GM12878 (cell line): ENCODE data around the gene UBE3B. TPM values are rescaled to one million over a fixed set of nuclear protein-coding genes. Genes with fewer than 3 reads are reported as not detected.

ENCODE experiments used
- ATAC-seq: fragments of 200-7000 bp; cut with Tn5 transposase; 3 replicates; pipeline ENCODE4 v1.9.1; 2020; ENCODE audit warnings: mild to moderate bottlenecking, moderate library complexity
- BruUV-seq: library from RNA; stranded (reverse); fragments of 400-500 nt; replicated peaks from 2 replicates; lab custom pipeline; 2021; lab: Mats Ljungman, UMichigan
- CTCF ChIA-PET: fragments of 300-600 bp; sonication (Branson Sonifier 250); formaldehyde crosslinking; extraction: SDS; loops from one replicate; lab custom pipeline; 2021; ENCODE audit warnings: inconsistent platforms; lab: Yijun Ruan, JAX
- POLR2A ChIA-PET: fragments of 350-600 bp; formaldehyde crosslinking; extraction: SDS; loops from one replicate; lab custom pipeline; 2021; ENCODE audit warnings: inconsistent platforms; lab: Charles Lee
- RAD21 ChIA-PET: fragments of 300-600 bp; sonication (Branson Sonifier 250); formaldehyde crosslinking; loops from one replicate; lab custom pipeline; 2023; ENCODE audit warnings: antibody characterized with exemption; ENCODE audit not compliant: unreplicated experiment; lab: Charles Lee
- SMC1A ChIA-PET: fragments of 300-600 bp; sonication (Branson Sonifier 250); formaldehyde crosslinking; loops from one replicate; lab custom pipeline; 2023; ENCODE audit not compliant: unreplicated experiment, uncharacterized antibody; lab: Charles Lee
- DNase-seq: peaks from one replicate; pipeline ENCODE4 v3.0.0-alpha.2; 2011; ENCODE audit warnings: low read depth, low spot score
- FAIRE-seq: peaks from 3 replicates; lab custom pipeline; 2011; peaks lifted over from hg19 to GRCh38; lab: Jason Lieb, UNC
- H2AFZ ChIP-seq: 2 replicates; pipeline ENCODE4 v1.6.0; 2011; ENCODE audit warnings: low read depth, low read length, control low read depth; ENCODE audit not compliant: control insufficient read depth
- H3K27ac ChIP-seq: 2 replicates; pipeline ENCODE4 v1.5.1; 2011; ENCODE audit warnings: control low read depth; ENCODE audit not compliant: control insufficient read depth, insufficient read depth
- H3K27me3 ChIP-seq, 2 experiments: replicated peaks in 1 of 2; 2 replicates each; pipeline versions ENCODE4 v1.6.0 to v1.6.1; 2011; ENCODE audit warnings: low read length in 1 of 2; ENCODE audit not compliant: control insufficient read depth in 2 of 2, insufficient read depth in 2 of 2
- H3K36me3 ChIP-seq, 2 experiments: 2 replicates each; pipeline ENCODE4 v1.5.1; 2011; ENCODE audit warnings: low read length in 1 of 2; ENCODE audit not compliant: control insufficient read depth in 2 of 2, insufficient read depth in 2 of 2
- H3K4me1 ChIP-seq: 2 replicates; pipeline ENCODE4 v1.6.1; 2011; ENCODE audit warnings: mild to moderate bottlenecking, low read length, moderate library complexity, mixed read lengths; ENCODE audit not compliant: control insufficient read depth, insufficient read depth
- H3K4me2 ChIP-seq: 2 replicates; pipeline ENCODE4 v1.6.0; 2011; ENCODE audit warnings: control low read depth; ENCODE audit not compliant: control insufficient read depth, insufficient read depth
- H3K4me3 ChIP-seq: fragments of 200-600 bp; sonication (generic); 2 replicates; pipeline ENCODE4 v1.5.1; 2016
- H3K79me2 ChIP-seq: 2 replicates; pipeline ENCODE4 v1.6.0; 2011; ENCODE audit warnings: low read length; ENCODE audit not compliant: control insufficient read depth, insufficient read depth
- H3K9ac ChIP-seq: 2 replicates; pipeline ENCODE4 v1.8.0; 2011; ENCODE audit warnings: low read length, control low read depth, mixed read lengths; ENCODE audit not compliant: control insufficient read depth, insufficient read depth
- H3K9me3 ChIP-seq: replicated peaks from 3 replicates; pipeline ENCODE4 v1.5.1; 2011; ENCODE audit warnings: mild to moderate bottlenecking, low read length; ENCODE audit not compliant: control insufficient read depth, insufficient read depth
- H4K20me1 ChIP-seq: 2 replicates; pipeline ENCODE4 v1.6.0; 2011; ENCODE audit not compliant: control insufficient read depth, insufficient read depth
- BMI1 ChIP-seq: fragments of 450-650 bp; IDR thresholded peaks from 2 replicates; pipeline ENCODE4 v1.6.1; 2016; ENCODE audit warnings: mild to moderate bottlenecking, moderate library complexity, borderline replicate concordance
- CREM ChIP-seq: IDR thresholded peaks from 2 replicates; pipeline ENCODE4 v1.6.1; 2014; ENCODE audit warnings: antibody characterized with exemption, low read depth
- EZH2 ChIP-seq: IDR thresholded peaks from 2 replicates; pipeline ENCODE4 v1.6.1; 2012; ENCODE audit warnings: low read depth, mild to moderate bottlenecking, control low read depth, inconsistent platforms, low read length, borderline replicate concordance; ENCODE audit not compliant: control insufficient read depth
- LARP7 ChIP-seq: fragments of 450-650 bp; IDR thresholded peaks from 2 replicates; pipeline ENCODE4 v1.6.1; 2017; ENCODE audit warnings: mild to moderate bottlenecking
- NFYA ChIP-seq: IDR thresholded peaks from 2 replicates; pipeline ENCODE4 v1.6.1; 2011; ENCODE audit warnings: low read depth, mild to moderate bottlenecking, low read length, improper control_type of control experiment, borderline replicate concordance
- NFYB ChIP-seq: IDR thresholded peaks from 2 replicates; pipeline ENCODE4 v1.6.1; 2011; ENCODE audit warnings: low read depth, mild to moderate bottlenecking, low read length, improper control_type of control experiment, moderate library complexity; ENCODE audit not compliant: insufficient read depth
- POLR2A ChIP-seq: IDR thresholded peaks from 2 replicates; pipeline ENCODE4 v1.6.1; 2011; ENCODE audit warnings: low read depth, mild to moderate bottlenecking, low read length
- RAD51 ChIP-seq: fragments of 450-650 bp; IDR thresholded peaks from 2 replicates; pipeline ENCODE4 v1.6.1; 2016; ENCODE audit warnings: moderate library complexity, mild to moderate bottlenecking, inconsistent platforms
- SIX5 ChIP-seq: IDR thresholded peaks from 2 replicates; pipeline ENCODE4 v1.6.1; 2011; ENCODE audit warnings: mild to moderate bottlenecking, low read depth, low read length, moderate library complexity; ENCODE audit not compliant: severe bottlenecking
- SP1 ChIP-seq: IDR thresholded peaks from one replicate; pipeline ENCODE4 v1.6.1; 2011; ENCODE audit warnings: low read depth, low read length
- SPI1 ChIP-seq: IDR thresholded peaks from 2 replicates; pipeline ENCODE4 v1.6.1; 2011; ENCODE audit warnings: low read depth, mild to moderate bottlenecking, low read length, moderate library complexity, borderline replicate concordance; ENCODE audit not compliant: insufficient read depth
- TAF1 ChIP-seq: IDR thresholded peaks from 2 replicates; pipeline ENCODE4 v1.6.1; 2011; ENCODE audit warnings: mild to moderate bottlenecking, low read depth, low read length, borderline replicate concordance
- TCF12 ChIP-seq: IDR thresholded peaks from 2 replicates; pipeline ENCODE4 v1.6.1; 2011; ENCODE audit warnings: low read depth, mild to moderate bottlenecking, low read length
- WGBS: methylation state at CpG from one replicate; pipeline ENCODE4 v1.1.6; 2016; ENCODE audit warnings: low lambda C conversion rate; ENCODE audit not compliant: insufficient replicate concordance, insufficient coverage; ENCODE audit errors: missing lambda C conversion rate; 5-methylcytosine and 5-hydroxymethylcytosine counted together
- in situ Hi-C: fragments of 300-500 bp; cut with MboI; formaldehyde crosslinking; loops from 9 replicates; pipeline ENCODE4 v1.14.3; 2018; ENCODE audit warnings: mixed read lengths
- intact Hi-C: fragments of 100-400 bp; cut with micrococcal nuclease; formaldehyde crosslinking; loops from one replicate; pipeline ENCODE4 v1.14.2; 2022; ENCODE audit not compliant: unreplicated experiment
- polyA plus RNA-seq, 11 experiments: library from polyadenylated mRNA; depleted of rRNA in 4 of 11; unstranded in 6 of 11; stranded (reverse) in 5 of 11; fragments of >200 nt; fragmentation: Nextera tagmentation in 4 of 11; fragmentation: Illumina TruSeq in 1 of 11; extraction: Ambion mirVana in 4 of 11; extraction: Trizol in 1 of 11; gene quantifications; 1 replicate in 1 of 11; 2 replicates in 10 of 11; pipeline versions ENCODE4 v1.2.1 to v1.2.3, GENCODE V29; 2011 to 2016; ENCODE audit warnings: inconsistent platforms in 2 of 11, missing spikeins in 2 of 11, low read depth in 1 of 11
- total RNA-seq, 4 experiments: library from RNA; depleted of rRNA in 3 of 4; stranded (reverse); fragments of >200 nt in 3 of 4; fragmentation: Illumina TruSeq in 1 of 4; extraction: Trizol in 1 of 4; gene quantifications; 2 replicates each; pipeline versions ENCODE4 v1.2.1 to v1.2.3, GENCODE V29; 2013 to 2021
- TF ChIP-seq, protein P1 (sequence below): fragments of 450-650 bp; IDR thresholded peaks from 2 replicates; pipeline ENCODE4 v1.6.1; 2018; ENCODE audit warnings: borderline replicate concordance, mild to moderate bottlenecking; ENCODE audit not compliant: partially characterized antibody
- TF ChIP-seq, protein P2 (sequence below), 3 experiments: IDR thresholded peaks in 2 of 3; conservative IDR thresholded peaks in 1 of 3; 2 replicates each; pipeline ENCODE4 v1.5.1; 2011; ENCODE audit warnings: low read depth in 3 of 3, low read length in 3 of 3, mild to moderate bottlenecking in 3 of 3, control low read depth in 2 of 3, moderate library complexity in 2 of 3, inconsistent platforms in 1 of 3, mixed read lengths in 1 of 3; ENCODE audit not compliant: control insufficient read depth in 2 of 3, insufficient read depth in 1 of 3; ENCODE audit errors: extremely low read depth in 1 of 3
- TF ChIP-seq, protein P3 (sequence below): fragments of 450-650 bp; formaldehyde crosslinking; IDR thresholded peaks from 2 replicates; pipeline ENCODE4 v1.4.0; 2020; ENCODE audit warnings: mild to moderate bottlenecking, moderate library complexity

Gene UBE3B
- total and polyA plus RNA-seq, 10 of the 15 experiments (the other 5 are each of a cell fraction or from before 2014, with no cell fraction given) = 7.4 to 25.3 (median 17.1) TPM

GRCh38 chr12:109492371-109492770 lies 14.9 kb downstream of the UBE3B start:
- CTCF ChIA-PET = interaction anchor here (0.9 kb wide), 1 partner anchor 314 kb away, joined by 4 read pairs; no protein-coding TSS in a partner anchor

More at GRCh38 chr12:109492371-109492770, 14.9 kb downstream of the UBE3B start:
- no peak for FAIRE-seq
- RAD21 ChIA-PET = no interaction called here
- no peak for ATAC-seq
- Histone ChIP-seq H2AFZ (no peak overlapping the region), H3K27ac (no peak overlapping the region), H3K4me2 (no peak overlapping the region), H4K20me1 (no peaks in the 10 kb centered on the region), H3K36me3 (peaks cover 2 to 11% of the 10 kb centered on the region in 2 experiments; a peak in 3 of 4 replicates), H3K79me2 (no peaks in the 10 kb centered on the region), H3K27me3 (no peaks in the 10 kb centered on the region), H3K4me3 (no peak overlapping the region), H3K4me1 (no peaks in the 10 kb centered on the region), H3K9ac (no peak overlapping the region), H3K9me3 (no peaks in the 10 kb centered on the region)
- POLR2A ChIA-PET = interaction anchor here (1.1 kb wide), 1 partner anchor 9 kb away, joined by 5 read pairs; no protein-coding TSS in a partner anchor
- no TSS peak for BruUV-seq
- DNase-seq = no peak
- SMC1A ChIA-PET = no interaction called here
- intact Hi-C loops = no loop called here
- WGBS = 86% methylated on average over 5 of the region's 5 CpGs
- in situ Hi-C loops = no loop called here
- no peak for TF ChIP-seq TCF12
- TF ChIP-seq, protein P1, sequence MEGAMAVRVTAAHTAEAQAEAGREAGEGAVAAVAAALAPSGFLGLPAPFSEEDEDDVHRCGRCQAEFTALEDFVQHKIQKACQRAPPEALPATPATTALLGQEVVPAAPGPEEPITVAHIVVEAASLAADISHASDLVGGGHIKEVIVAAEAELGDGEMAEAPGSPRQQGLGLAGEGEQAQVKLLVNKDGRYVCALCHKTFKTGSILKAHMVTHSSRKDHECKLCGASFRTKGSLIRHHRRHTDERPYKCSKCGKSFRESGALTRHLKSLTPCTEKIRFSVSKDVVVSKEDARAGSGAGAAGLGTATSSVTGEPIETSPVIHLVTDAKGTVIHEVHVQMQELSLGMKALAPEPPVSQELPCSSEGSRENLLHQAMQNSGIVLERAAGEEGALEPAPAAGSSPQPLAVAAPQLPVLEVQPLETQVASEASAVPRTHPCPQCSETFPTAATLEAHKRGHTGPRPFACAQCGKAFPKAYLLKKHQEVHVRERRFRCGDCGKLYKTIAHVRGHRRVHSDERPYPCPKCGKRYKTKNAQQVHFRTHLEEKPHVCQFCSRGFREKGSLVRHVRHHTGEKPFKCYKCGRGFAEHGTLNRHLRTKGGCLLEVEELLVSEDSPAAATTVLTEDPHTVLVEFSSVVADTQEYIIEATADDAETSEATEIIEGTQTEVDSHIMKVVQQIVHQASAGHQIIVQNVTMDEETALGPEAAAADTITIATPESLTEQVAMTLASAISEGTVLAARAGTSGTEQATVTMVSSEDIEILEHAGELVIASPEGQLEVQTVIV = no peak
- no peak for TF ChIP-seq EZH2
- TF ChIP-seq, protein P2, sequence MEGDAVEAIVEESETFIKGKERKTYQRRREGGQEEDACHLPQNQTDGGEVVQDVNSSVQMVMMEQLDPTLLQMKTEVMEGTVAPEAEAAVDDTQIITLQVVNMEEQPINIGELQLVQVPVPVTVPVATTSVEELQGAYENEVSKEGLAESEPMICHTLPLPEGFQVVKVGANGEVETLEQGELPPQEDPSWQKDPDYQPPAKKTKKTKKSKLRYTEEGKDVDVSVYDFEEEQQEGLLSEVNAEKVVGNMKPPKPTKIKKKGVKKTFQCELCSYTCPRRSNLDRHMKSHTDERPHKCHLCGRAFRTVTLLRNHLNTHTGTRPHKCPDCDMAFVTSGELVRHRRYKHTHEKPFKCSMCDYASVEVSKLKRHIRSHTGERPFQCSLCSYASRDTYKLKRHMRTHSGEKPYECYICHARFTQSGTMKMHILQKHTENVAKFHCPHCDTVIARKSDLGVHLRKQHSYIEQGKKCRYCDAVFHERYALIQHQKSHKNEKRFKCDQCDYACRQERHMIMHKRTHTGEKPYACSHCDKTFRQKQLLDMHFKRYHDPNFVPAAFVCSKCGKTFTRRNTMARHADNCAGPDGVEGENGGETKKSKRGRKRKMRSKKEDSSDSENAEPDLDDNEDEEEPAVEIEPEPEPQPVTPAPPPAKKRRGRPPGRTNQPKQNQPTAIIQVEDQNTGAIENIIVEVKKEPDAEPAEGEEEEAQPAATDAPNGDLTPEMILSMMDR (IDR thresholded peaks at IDR 0.05 in 2 of 3, conservative IDR thresholded peaks at IDR 0.05 in 1 of 3; ENCODE audit: control insufficient read depth in 2 of 3, extremely low read depth in 1 of 3, insufficient read depth in 1 of 3, low read depth in 3 of 3, low read length in 3 of 3) = no peak
- no peak for TF ChIP-seq SIX5
- TF ChIP-seq SPI1 = no peak
- no peak for TF ChIP-seq BMI1
- TF ChIP-seq CREM = no peak
- TF ChIP-seq SP1 = no peak
- no peak for TF ChIP-seq NFYB
- TF ChIP-seq LARP7 = no peak
- no peak for TF ChIP-seq POLR2A
- TF ChIP-seq, protein P3, sequence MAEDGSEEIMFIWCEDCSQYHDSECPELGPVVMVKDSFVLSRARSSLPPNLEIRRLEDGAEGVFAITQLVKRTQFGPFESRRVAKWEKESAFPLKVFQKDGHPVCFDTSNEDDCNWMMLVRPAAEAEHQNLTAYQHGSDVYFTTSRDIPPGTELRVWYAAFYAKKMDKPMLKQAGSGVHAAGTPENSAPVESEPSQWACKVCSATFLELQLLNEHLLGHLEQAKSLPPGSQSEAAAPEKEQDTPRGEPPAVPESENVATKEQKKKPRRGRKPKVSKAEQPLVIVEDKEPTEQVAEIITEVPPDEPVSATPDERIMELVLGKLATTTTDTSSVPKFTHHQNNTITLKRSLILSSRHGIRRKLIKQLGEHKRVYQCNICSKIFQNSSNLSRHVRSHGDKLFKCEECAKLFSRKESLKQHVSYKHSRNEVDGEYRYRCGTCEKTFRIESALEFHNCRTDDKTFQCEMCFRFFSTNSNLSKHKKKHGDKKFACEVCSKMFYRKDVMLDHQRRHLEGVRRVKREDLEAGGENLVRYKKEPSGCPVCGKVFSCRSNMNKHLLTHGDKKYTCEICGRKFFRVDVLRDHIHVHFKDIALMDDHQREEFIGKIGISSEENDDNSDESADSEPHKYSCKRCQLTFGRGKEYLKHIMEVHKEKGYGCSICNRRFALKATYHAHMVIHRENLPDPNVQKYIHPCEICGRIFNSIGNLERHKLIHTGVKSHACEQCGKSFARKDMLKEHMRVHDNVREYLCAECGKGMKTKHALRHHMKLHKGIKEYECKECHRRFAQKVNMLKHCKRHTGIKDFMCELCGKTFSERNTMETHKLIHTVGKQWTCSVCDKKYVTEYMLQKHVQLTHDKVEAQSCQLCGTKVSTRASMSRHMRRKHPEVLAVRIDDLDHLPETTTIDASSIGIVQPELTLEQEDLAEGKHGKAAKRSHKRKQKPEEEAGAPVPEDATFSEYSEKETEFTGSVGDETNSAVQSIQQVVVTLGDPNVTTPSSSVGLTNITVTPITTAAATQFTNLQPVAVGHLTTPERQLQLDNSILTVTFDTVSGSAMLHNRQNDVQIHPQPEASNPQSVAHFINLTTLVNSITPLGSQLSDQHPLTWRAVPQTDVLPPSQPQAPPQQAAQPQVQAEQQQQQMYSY (CRISPR knock-in tag) = no peak
- no peak for TF ChIP-seq TAF1
- no peak for TF ChIP-seq NFYA
- TF ChIP-seq RAD51 = no peak
